Mesenchymal stem cell (in vitro differentiated cells and primary cell): ENCODE measurements around the gene SLC35F3.

Experiments used
- DNase-seq: peaks from one replicate; pipeline ENCODE4 v3.0.0-alpha.2; 2013
- H2AFZ ChIP-seq: one replicate; pipeline ENCODE4 v1.6.1; 2013; ENCODE audit warnings: low read depth, mild to moderate bottlenecking, control low read depth, inconsistent platforms, low read length, moderate library complexity
- H2AK5ac ChIP-seq: 2 replicates; pipeline ENCODE4 v1.6.1; 2013; ENCODE audit warnings: low read length, moderate library complexity, mild to moderate bottlenecking, inconsistent platforms; ENCODE audit not compliant: severe bottlenecking
- H2BK120ac ChIP-seq: one replicate; pipeline ENCODE4 v1.6.1; 2013; ENCODE audit warnings: low read depth, mild to moderate bottlenecking, inconsistent platforms, low read length, moderate library complexity
- H2BK12ac ChIP-seq, 2 experiments: one replicate each; pipeline ENCODE4 v1.6.1; 2013; ENCODE audit warnings: inconsistent platforms in 2 of 2, low read length in 2 of 2, mild to moderate bottlenecking in 2 of 2, moderate library complexity in 2 of 2, control low read depth in 1 of 2
- H2BK15ac ChIP-seq: one replicate; pipeline ENCODE4 v1.6.1; 2013; ENCODE audit warnings: mild to moderate bottlenecking, low read depth, inconsistent platforms; ENCODE audit not compliant: poor library complexity, severe bottlenecking
- H2BK5ac ChIP-seq: 2 replicates; pipeline ENCODE4 v1.6.1; 2013; ENCODE audit warnings: low read depth, mild to moderate bottlenecking, low read length, control low read depth, inconsistent platforms; ENCODE audit not compliant: poor library complexity, severe bottlenecking
- H3K14ac ChIP-seq, 2 experiments: one replicate each; pipeline ENCODE4 v1.6.1; 2013; ENCODE audit warnings: inconsistent platforms in 2 of 2, low read length in 2 of 2, control low read depth in 1 of 2, mild to moderate bottlenecking in 1 of 2, moderate library complexity in 1 of 2
- H3K18ac ChIP-seq, 2 experiments: one replicate each; pipeline ENCODE4 v1.6.1; 2013; ENCODE audit warnings: inconsistent platforms in 2 of 2, low read length in 2 of 2, control low read depth in 1 of 2, low read depth in 1 of 2, mild to moderate bottlenecking in 1 of 2
- H3K23ac ChIP-seq, 2 experiments: one replicate each; pipeline ENCODE4 v1.6.1; 2013; ENCODE audit warnings: inconsistent platforms in 2 of 2, low read length in 2 of 2, mild to moderate bottlenecking in 2 of 2, moderate library complexity in 2 of 2, control low read depth in 1 of 2
- H3K27ac ChIP-seq: 2 replicates; pipeline ENCODE4 v1.5.1; 2013; ENCODE audit warnings: mild to moderate bottlenecking, moderate library complexity, low read length, control low read depth, inconsistent platforms; ENCODE audit not compliant: poor library complexity, severe bottlenecking
- H3K27me3 ChIP-seq, 2 experiments: 2 replicates each; pipeline versions ENCODE4 v1.6.1 to v1.7.0; 2013; ENCODE audit warnings: low read length in 2 of 2, mild to moderate bottlenecking in 2 of 2, moderate library complexity in 2 of 2, control low read depth in 1 of 2, inconsistent platforms in 1 of 2; ENCODE audit not compliant: control insufficient read depth in 1 of 2, insufficient read depth in 1 of 2
- H3K36me3 ChIP-seq, 2 experiments: 2 replicates each; pipeline versions ENCODE4 v1.6.1 to v1.7.0; 2013; ENCODE audit warnings: low read length in 2 of 2, control low read depth in 1 of 2, inconsistent platforms in 1 of 2, low read depth in 1 of 2, mild to moderate bottlenecking in 1 of 2; ENCODE audit not compliant: insufficient read depth in 2 of 2, control insufficient read depth in 1 of 2
- H3K4ac ChIP-seq, 2 experiments: one replicate each; pipeline ENCODE4 v1.6.1; 2013; ENCODE audit warnings: inconsistent platforms in 2 of 2, low read length in 2 of 2, mild to moderate bottlenecking in 2 of 2, moderate library complexity in 2 of 2, control low read depth in 1 of 2, low read depth in 1 of 2
- H3K4me1 ChIP-seq: 2 replicates; pipeline ENCODE4 v1.6.1; 2013; ENCODE audit warnings: low read depth, low read length, control low read depth; ENCODE audit not compliant: control insufficient read depth, insufficient read depth
- H3K4me2 ChIP-seq: 2 replicates; pipeline ENCODE4 v1.6.1; 2013; ENCODE audit warnings: low read length, mild to moderate bottlenecking, inconsistent platforms; ENCODE audit not compliant: poor library complexity, severe bottlenecking
- H3K4me3 ChIP-seq, 2 experiments: 2 replicates each; pipeline versions ENCODE4 v1.5.1 to v1.7.0; 2013; ENCODE audit warnings: low read length in 2 of 2, mild to moderate bottlenecking in 2 of 2, control low read depth in 1 of 2, low read depth in 1 of 2; ENCODE audit not compliant: insufficient read depth in 1 of 2
- H3K79me1 ChIP-seq: replicated peaks from 2 replicates; pipeline ENCODE4 v1.6.1; 2013; ENCODE audit warnings: mild to moderate bottlenecking, control low read depth, low read length, inconsistent platforms; ENCODE audit not compliant: poor library complexity, severe bottlenecking
- H3K9ac ChIP-seq: 2 replicates; pipeline ENCODE4 v1.7.0; 2013; ENCODE audit warnings: mild to moderate bottlenecking, low read length, moderate library complexity
- H3K9me3 ChIP-seq: 2 replicates; pipeline ENCODE4 v1.7.0; 2013; ENCODE audit warnings: mild to moderate bottlenecking, low read length; ENCODE audit not compliant: control insufficient read depth
- H4K8ac ChIP-seq: one replicate; pipeline ENCODE4 v1.6.1; 2013; ENCODE audit warnings: inconsistent platforms, mild to moderate bottlenecking, low read length, moderate library complexity
- H4K91ac ChIP-seq: one replicate; pipeline ENCODE4 v1.6.1; 2013; ENCODE audit warnings: mild to moderate bottlenecking, low read length, inconsistent platforms
- WGBS: methylation state at CpG from one replicate; pipeline ENCODE4 v1.1.7; 2013; ENCODE audit warnings: mixed read lengths; 5-methylcytosine and 5-hydroxymethylcytosine counted together

Gene SLC35F3

GRCh38 chr1:234357831-234358230 lies 453.4 kb downstream of the SLC35F3 start:
- H4K8ac ChIP-seq: no peak overlapping the region
- no peak overlapping the region for H3K23ac ChIP-seq
- no peak overlapping the region for H3K4me2 ChIP-seq
- H3K9ac ChIP-seq: no peak overlapping the region
- H2AK5ac ChIP-seq: no peak overlapping the region
- no peak overlapping the region for H2BK5ac ChIP-seq
- no peak overlapping the region for H2BK120ac ChIP-seq
- H3K79me1 ChIP-seq: no peaks in the 10 kb centered on the region
- H3K18ac ChIP-seq: no peak overlapping the region
- no peak overlapping the region for H3K4ac ChIP-seq
- no peak overlapping the region for H3K27ac ChIP-seq
- no peak for DNase-seq
- no peak overlapping the region for H2AFZ ChIP-seq
- H3K36me3 ChIP-seq: no peaks in the 10 kb centered on the region
- H3K4me3 ChIP-seq: no peak overlapping the region
- H3K4me1 ChIP-seq: no peaks in the 10 kb centered on the region
- H3K14ac ChIP-seq: no peak overlapping the region
- H3K9me3 ChIP-seq: no peaks in the 10 kb centered on the region
- H4K91ac ChIP-seq: no peak overlapping the region
- H2BK15ac ChIP-seq: no peak overlapping the region
- H2BK12ac ChIP-seq: no peak overlapping the region
- peaks cover 0 to 12% of the 10 kb centered on the region in 2 experiments for H3K27me3 ChIP-seq

DNA sequence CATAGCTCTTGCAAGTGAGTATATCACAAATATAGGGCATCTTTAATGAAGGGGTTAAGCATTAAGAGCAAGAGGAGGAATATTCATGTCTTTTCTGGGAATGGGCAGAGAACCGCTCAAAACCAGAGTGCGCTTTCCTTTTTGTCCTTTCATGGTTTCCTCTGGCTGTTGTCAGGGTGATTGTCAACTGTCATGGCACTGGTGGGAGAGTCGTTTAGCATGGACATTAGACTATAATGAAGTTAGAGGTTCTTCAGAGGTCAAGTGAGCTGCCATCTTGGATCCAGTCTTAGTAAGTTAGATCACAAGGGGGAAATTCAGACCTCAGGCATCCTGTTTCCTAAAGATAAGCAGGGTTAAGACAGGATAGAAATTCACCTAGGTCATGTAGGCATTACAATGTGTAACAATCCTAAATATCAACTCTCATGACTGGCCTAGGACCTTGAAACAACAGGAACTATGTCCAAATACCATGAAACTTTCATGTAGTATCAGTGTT lies 456.7 kb downstream of the SLC35F3 start:
- Histone ChIP-seq H2BK5ac (no peak overlapping the region), H3K9me3 (no peaks in the 10 kb centered on the region), H3K4me1 (no peaks in the 10 kb centered on the region), H2BK12ac (no peak overlapping the region), H3K18ac (no peak overlapping the region), H3K27me3 (peaks cover 0 to 12% of the 10 kb centered on the region in 2 experiments), H3K4me3 (no peak overlapping the region), H3K27ac (no peak overlapping the region), H3K4ac (no peak overlapping the region), H4K91ac (no peak overlapping the region), H4K8ac (no peak overlapping the region), H3K14ac (no peak overlapping the region), H2AK5ac (no peak overlapping the region), H3K9ac (no peak overlapping the region), H3K4me2 (no peak overlapping the region), H2BK120ac (no peak overlapping the region), H2BK15ac (no peak overlapping the region), H3K36me3 (no peaks in the 10 kb centered on the region), H3K79me1 (no peaks in the 10 kb centered on the region), H3K23ac (no peak overlapping the region), H2AFZ (no peak overlapping the region)
- WGBS: 89% methylated on average over 3 of the region's 3 CpGs
- DNase-seq: no peak

DNA sequence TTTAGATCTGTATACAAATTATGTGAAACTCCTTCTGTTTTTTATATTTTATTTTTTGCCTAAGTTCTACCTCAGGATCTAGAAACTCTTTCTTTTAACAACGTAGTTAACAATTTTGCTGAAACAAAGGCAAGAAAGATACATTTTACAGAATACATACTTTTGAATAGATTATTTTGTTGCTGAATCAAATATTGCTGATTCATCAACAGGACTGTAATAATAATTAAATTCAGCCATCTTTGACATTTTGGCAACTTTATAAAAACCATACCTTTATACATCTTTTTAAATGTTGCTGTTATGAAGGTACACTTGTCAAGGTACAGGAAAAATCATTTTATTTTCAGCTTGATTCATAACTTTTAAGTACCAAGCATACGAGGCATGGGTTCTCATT lies 458.1 kb downstream of the SLC35F3 start:
- H2AFZ ChIP-seq: no peak overlapping the region
- H3K4me2 ChIP-seq: no peak overlapping the region
- WGBS: 60% methylated on average over 1 of the region's 2 CpGs
- H2AK5ac ChIP-seq: no peak overlapping the region
- no peak for DNase-seq
- no peaks in the 10 kb centered on the region for H3K9me3 ChIP-seq
- H3K23ac ChIP-seq: no peak overlapping the region
- no peaks in the 10 kb centered on the region for H3K36me3 ChIP-seq
- H3K18ac ChIP-seq: no peak overlapping the region
- no peak overlapping the region for H4K91ac ChIP-seq
- no peak overlapping the region for H3K9ac ChIP-seq
- H3K27me3 ChIP-seq: peaks cover 0 to 12% of the 10 kb centered on the region in 2 experiments
- H2BK15ac ChIP-seq: no peak overlapping the region
- no peaks in the 10 kb centered on the region for H3K4me1 ChIP-seq
- H3K14ac ChIP-seq: no peak overlapping the region
- no peak overlapping the region for H2BK5ac ChIP-seq
- no peak overlapping the region for H3K4me3 ChIP-seq
- no peak overlapping the region for H2BK12ac ChIP-seq
- no peak overlapping the region for H2BK120ac ChIP-seq
- no peak overlapping the region for H3K27ac ChIP-seq
- H3K4ac ChIP-seq: no peak overlapping the region
- no peak overlapping the region for H4K8ac ChIP-seq
- no peaks in the 10 kb centered on the region for H3K79me1 ChIP-seq

DNA sequence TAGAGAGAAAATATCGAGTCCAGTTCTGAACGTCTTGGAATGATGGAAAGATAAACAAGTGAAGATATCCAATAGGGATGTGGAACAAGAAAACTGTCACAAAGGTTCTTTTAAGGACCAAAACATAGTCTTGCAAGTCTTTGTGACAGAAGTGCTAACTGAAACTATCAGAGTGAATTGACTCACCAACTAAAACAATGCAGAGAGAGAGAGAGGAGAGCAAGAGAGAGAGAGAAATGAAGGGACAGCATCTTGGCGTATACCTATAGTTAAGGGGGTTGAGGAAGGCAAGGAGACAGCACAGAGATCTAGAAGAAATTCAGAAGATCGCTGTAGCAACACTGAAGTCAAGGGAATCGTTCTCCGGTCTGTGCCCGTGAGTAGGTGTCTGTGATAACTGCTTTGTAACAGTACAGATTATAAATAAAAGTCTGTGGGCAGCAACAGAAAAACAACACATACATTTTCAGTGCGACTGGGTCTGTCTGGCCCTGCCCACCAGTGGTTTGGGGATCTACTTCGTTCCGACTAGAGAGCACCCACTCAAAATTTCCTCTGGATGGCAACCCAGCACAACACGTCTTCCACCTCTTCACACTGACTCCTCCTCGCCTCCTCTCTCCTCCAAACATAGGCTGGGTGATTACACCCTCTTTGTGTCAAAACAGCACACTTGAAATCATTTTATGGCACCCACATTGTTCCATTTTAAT lies 464.0 kb downstream of the SLC35F3 start:
- H3K23ac ChIP-seq: no peak overlapping the region
- no peak overlapping the region for H2BK15ac ChIP-seq

More for the DNA sequence above, 464.0 kb downstream of the SLC35F3 start:
- H3K79me1 ChIP-seq: peaks cover 2% of the 10 kb centered on the region
- no peak overlapping the region for H2AFZ ChIP-seq
- H2BK12ac ChIP-seq: no peak overlapping the region
- H3K36me3 ChIP-seq: no peaks in the 10 kb centered on the region
- H3K18ac ChIP-seq: no peak overlapping the region
- H3K27ac ChIP-seq: no peak overlapping the region
- H3K4me1 ChIP-seq: no peaks in the 10 kb centered on the region
- H3K14ac ChIP-seq: no peak overlapping the region
- H2BK120ac ChIP-seq: no peak overlapping the region
- 85% methylated on average over 11 of the region's 12 CpGs for WGBS
- no peak overlapping the region for H3K9ac ChIP-seq
- no peak overlapping the region for H3K4me2 ChIP-seq
- no peak overlapping the region for H4K91ac ChIP-seq
- H3K4me3 ChIP-seq: no peak overlapping the region
- no peak overlapping the region for H2BK5ac ChIP-seq
- no peaks in the 10 kb centered on the region for H3K9me3 ChIP-seq
- no peak for DNase-seq
- H3K27me3 ChIP-seq: no peaks in the 10 kb centered on the region
- no peak overlapping the region for H4K8ac ChIP-seq
- no peak overlapping the region for H2AK5ac ChIP-seq
- H3K4ac ChIP-seq: no peak overlapping the region
